Activated CD8-positive, alpha-beta memory T cell treated with anti-CD3 and anti-CD28 coated beads, Interleukin-2, amount 50 U/mL, for 1 hour (primary cell): ENCODE results near the gene EPHB2.

ENCODE experiments used
- DNase-seq: peaks from one replicate; pipeline ENCODE4 v3.0.0-alpha.2; 2020; ENCODE audit errors: extremely low read depth

EPHB2 gene

GRCh38 chr1:22801761-22802160 lies 91.1 kb downstream of the EPHB2 start:
- DNase-seq = no peak

- no peak for DNase-seq
Observed at GRCh38 chr1:22803833-22804232, 93.2 kb downstream of the EPHB2 start.

- no peak for DNase-seq
Observed at GRCh38 chr1:22804406-22804805, 93.8 kb downstream of the EPHB2 start.

- DNase-seq = no peak
Observed at GRCh38 chr1:22804969-22805671, 94.5 kb downstream of the EPHB2 start.

- DNase-seq = no peak
Observed at GRCh38 chr1:22805672-22806038, 95.0 kb downstream of the EPHB2 start.

GRCh38 chr1:22806584-22806983 lies 95.9 kb downstream of the EPHB2 start:
- DNase-seq = no peak

GRCh38 chr1:22807340-22807739 lies 96.7 kb downstream of the EPHB2 start:
- DNase-seq = no peak

GRCh38 chr1:22808186-22808675 lies 97.6 kb downstream of the EPHB2 start:
- no peak for DNase-seq

- DNase-seq = no peak
Observed at GRCh38 chr1:22808676-22809483, 98.2 kb downstream of the EPHB2 start.

GRCh38 chr1:22809783-22810182 lies 99.1 kb downstream of the EPHB2 start:
- DNase-seq = no peak

- no peak for DNase-seq
Observed at GRCh38 chr1:22810378-22810777, 99.7 kb downstream of the EPHB2 start.

- no peak for DNase-seq
Observed at GRCh38 chr1:22812092-22812880, 101.6 kb downstream of the EPHB2 start.

- DNase-seq = no peak
Observed at GRCh38 chr1:22812993-22813790, 102.6 kb downstream of the EPHB2 start.

GRCh38 chr1:22814176-22815042 lies 103.8 kb downstream of the EPHB2 start:
- no peak for DNase-seq

GRCh38 chr1:22815043-22815365 lies 104.4 kb downstream of the EPHB2 start:
- DNase-seq = no peak

- no peak for DNase-seq
Observed at GRCh38 chr1:22815421-22816066, 104.9 kb downstream of the EPHB2 start.

GRCh38 chr1:22816067-22816775 lies 105.6 kb downstream of the EPHB2 start:
- DNase-seq = no peak

GRCh38 chr1:22816803-22817202 lies 106.2 kb downstream of the EPHB2 start:
- no peak for DNase-seq

GRCh38 chr1:22817462-22817861 lies 106.8 kb downstream of the EPHB2 start:
- DNase-seq = no peak
